Chondrocyte (in vitro differentiated cells): ENCODE measurements around the gene TM4SF5. TPM values are rescaled to one million over a fixed set of nuclear protein-coding genes. Genes with fewer than 3 reads are reported as not detected.
A peak's percentile ranks its signal among the peaks of the same experiment; 100 is the strongest.

Source experiments
- DNase-seq: peaks from one replicate; pipeline ENCODE4 v3.0.0; 2021; ENCODE audit warnings: mixed read lengths, low spot score
- H3K27ac Mint-ChIP-seq: one replicate; pipeline ENCODE4 v1.8.0; 2021; ENCODE audit warnings: mild to moderate bottlenecking, moderate library complexity, mixed read lengths; ENCODE audit not compliant: unreplicated experiment
- H3K27me3 Mint-ChIP-seq: 2 replicates; pipeline ENCODE4 v1.8.0; 2021; ENCODE audit warnings: low read depth, mixed read lengths
- H3K36me3 Mint-ChIP-seq: 2 replicates; pipeline ENCODE4 v1.8.0; 2021; ENCODE audit warnings: low read depth, mixed read lengths
- H3K4me1 Mint-ChIP-seq: 2 replicates; pipeline ENCODE4 v1.8.0; 2021; ENCODE audit warnings: low read depth, mild to moderate bottlenecking, mixed read lengths
- H3K4me3 Mint-ChIP-seq: one replicate; pipeline ENCODE4 v1.8.0; 2021; ENCODE audit warnings: mild to moderate bottlenecking, moderate library complexity, mixed read lengths; ENCODE audit not compliant: unreplicated experiment
- H3K9me3 Mint-ChIP-seq: 2 replicates; pipeline ENCODE4 v1.8.0; 2021; ENCODE audit warnings: low read depth, mixed read lengths
- total RNA-seq: library from RNA; stranded (reverse); gene quantifications from 3 replicates; pipeline ENCODE4 v1.2.1, GENCODE V29; 2021
- TF ChIP-seq, protein P1 (sequence below): fragments of 200-600 bp; sonication (generic); IDR thresholded peaks from 2 replicates; pipeline ENCODE4 v1.5.0; 2021; ENCODE audit warnings: antibody characterized with exemption, mild to moderate bottlenecking, moderate library complexity

The TM4SF5 gene
- total RNA-seq, 1 donor from 2014 or later, result not detected

DNA sequence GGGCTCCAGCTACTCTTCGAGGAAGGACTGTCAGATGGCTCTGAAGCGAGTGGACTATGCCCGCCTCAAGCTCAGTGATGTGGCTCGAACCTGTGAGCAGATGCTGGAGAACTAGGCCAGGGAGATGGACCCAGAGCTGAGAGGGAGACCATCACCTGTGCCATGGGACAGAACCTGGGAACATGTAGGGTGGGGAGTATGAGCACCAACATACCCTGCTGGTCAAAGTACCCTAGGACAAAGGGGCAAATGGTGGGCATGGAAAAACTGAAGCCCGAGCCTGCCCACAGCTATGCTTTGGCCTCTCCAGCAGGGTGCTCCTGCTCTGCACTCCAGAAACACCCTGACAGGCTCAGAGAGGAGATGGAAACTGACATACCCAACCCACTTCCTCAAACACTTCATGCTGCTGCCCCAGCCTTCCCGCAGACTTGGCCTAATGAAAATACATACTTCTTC lies 38.6 kb upstream of the TM4SF5 start:
- DNase-seq, result no peak
- TF ChIP-seq, protein P1, sequence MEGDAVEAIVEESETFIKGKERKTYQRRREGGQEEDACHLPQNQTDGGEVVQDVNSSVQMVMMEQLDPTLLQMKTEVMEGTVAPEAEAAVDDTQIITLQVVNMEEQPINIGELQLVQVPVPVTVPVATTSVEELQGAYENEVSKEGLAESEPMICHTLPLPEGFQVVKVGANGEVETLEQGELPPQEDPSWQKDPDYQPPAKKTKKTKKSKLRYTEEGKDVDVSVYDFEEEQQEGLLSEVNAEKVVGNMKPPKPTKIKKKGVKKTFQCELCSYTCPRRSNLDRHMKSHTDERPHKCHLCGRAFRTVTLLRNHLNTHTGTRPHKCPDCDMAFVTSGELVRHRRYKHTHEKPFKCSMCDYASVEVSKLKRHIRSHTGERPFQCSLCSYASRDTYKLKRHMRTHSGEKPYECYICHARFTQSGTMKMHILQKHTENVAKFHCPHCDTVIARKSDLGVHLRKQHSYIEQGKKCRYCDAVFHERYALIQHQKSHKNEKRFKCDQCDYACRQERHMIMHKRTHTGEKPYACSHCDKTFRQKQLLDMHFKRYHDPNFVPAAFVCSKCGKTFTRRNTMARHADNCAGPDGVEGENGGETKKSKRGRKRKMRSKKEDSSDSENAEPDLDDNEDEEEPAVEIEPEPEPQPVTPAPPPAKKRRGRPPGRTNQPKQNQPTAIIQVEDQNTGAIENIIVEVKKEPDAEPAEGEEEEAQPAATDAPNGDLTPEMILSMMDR, result no peak
- H3K9me3 Mint-ChIP-seq, result no peaks in the 10 kb centered on the region
- no peak overlapping the region for H3K27ac Mint-ChIP-seq
- H3K27me3 Mint-ChIP-seq, result peaks cover 7% of the 10 kb centered on the region
- H3K36me3 Mint-ChIP-seq, result peaks cover 2% of the 10 kb centered on the region
- H3K4me1 Mint-ChIP-seq, result peaks cover 12% of the 10 kb centered on the region
- no peak overlapping the region for H3K4me3 Mint-ChIP-seq

DNA sequence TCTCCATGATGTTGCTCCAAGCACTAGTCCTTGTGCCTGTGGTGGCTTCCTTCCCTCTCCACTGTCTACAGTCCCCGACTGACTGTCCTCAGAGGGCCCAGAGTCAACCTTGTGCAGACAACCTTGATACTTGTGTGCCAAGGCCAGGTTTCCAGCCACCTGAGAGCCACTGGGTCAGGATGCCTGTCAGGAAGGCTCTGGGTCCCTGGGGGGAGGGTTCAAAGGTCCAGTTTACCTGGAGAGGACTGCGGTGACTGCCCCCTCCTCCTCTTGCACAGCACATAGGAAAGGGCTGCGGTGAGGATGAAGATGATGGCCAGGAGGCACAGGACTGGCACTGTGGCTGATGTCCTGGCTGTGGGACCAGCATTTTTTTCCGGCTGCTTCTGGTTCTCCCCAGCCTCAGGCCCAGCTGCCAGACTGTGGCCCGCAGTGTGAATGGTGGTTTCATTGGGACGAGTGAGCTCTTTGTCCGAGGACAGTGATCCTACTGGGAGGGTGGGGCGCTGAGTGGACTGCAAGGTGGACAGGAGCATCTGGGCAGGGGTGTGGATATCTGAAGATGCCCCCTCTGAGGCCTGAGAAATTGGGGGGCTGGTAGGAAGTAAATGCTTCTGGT lies 36.7 kb upstream of the TM4SF5 start:
- no peak overlapping the region for H3K4me3 Mint-ChIP-seq
- H3K4me1 Mint-ChIP-seq, result peaks cover 21% of the 10 kb centered on the region
- TF ChIP-seq, protein P1, result no peak
- peaks cover 11% of the 10 kb centered on the region for H3K27me3 Mint-ChIP-seq
- H3K27ac Mint-ChIP-seq, result no peak overlapping the region
- DNase-seq, result no peak
- H3K9me3 Mint-ChIP-seq, result no peaks in the 10 kb centered on the region
- H3K36me3 Mint-ChIP-seq, result peaks cover 2% of the 10 kb centered on the region

DNA sequence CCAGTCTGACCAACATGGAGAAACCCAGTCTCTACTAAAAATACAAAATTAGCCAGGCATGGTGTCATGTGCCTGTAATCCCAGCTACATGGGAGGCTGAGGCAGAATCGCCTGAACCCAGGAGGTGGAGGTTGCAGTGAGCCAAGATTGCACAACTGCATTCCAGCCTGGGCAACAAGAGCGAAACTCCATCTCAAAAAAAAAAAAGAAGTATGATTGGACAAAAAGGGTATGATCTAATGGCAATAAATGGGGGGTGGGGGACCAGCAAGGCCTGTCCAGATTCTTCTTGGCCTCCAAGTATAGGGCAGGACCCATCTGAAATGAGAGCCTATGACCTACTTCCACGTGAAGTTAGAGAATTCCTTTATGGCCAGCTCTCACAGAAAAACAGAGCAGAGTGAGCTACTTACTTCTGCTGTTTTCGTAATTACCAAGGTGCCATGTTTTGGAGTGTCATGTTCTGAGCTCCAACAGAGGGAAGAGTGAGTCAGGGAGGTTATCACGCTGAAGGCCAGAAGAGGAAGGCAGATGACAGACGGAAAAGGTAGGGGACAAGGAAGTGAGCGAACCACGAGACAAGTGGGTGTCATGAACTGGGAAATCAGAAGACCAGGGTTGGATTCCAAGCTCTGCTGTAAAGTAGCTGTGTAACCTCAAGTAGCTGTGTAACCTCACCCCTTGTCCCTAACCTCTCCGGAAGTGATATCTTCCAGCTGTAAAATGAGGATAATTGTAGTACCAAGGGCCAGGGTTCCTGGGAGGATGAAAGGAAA lies 35.6 kb upstream of the TM4SF5 start:
- TF ChIP-seq, protein P1, result no peak
- peaks cover 14% of the 10 kb centered on the region for H3K4me1 Mint-ChIP-seq
- no peaks in the 10 kb centered on the region for H3K9me3 Mint-ChIP-seq
- H3K36me3 Mint-ChIP-seq, result peaks cover 2% of the 10 kb centered on the region
- H3K4me3 Mint-ChIP-seq, result no peak overlapping the region
- peaks cover 11% of the 10 kb centered on the region for H3K27me3 Mint-ChIP-seq
- H3K27ac Mint-ChIP-seq, result no peak overlapping the region
- no peak for DNase-seq

DNA sequence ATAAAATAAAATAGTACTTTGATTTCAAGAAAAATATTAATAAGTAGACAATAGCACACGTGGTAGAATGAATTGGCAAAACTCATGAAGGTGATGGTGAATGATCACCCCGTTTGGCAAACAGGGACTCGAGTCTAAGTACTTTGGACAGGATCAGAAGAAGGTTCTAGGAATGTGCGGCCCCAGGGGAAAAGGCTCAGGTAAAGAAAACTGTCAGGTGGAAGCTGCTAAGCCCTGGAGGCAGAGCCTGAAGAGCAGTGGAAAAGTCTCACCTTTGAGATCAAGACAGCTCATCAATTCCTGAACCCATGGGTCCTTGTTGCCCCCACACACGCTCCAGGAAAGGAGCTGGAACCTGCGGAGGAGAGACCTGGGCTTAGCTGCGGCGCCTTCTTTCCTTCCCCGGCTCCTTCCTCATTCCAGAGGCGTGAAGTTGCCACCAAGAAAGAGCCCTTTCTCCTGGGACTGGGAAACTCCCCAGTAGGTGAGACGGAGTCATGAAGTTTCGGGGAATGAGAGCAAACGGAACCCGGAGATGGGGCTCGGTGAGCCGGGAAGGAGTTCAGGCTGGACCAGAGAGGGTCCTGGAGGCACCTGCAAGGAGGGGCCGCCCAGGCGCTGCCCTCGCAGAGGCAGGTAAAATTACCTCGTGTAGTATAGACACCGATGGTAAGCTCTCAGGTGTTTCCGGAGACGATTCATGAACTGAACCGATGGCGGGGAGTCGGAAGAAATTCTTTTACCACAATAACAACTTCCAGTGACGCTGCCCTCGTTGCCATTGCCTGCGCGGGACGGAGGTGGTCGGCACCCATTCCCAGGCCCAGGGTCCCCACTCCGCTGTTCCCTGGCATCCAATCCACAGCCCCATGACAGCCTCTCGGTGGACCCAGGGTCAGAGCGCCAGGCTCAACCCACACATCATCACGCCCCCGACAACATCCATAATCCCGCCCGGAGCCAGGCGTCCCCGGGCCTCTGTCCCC lies 33.3 kb upstream of the TM4SF5 start:
- Mint-ChIP-seq H3K27ac (no peak overlapping the region), H3K4me3 (peak overlapping the region; percentile 67), H3K27me3 (peaks cover 11% of the 10 kb centered on the region), H3K4me1 (peaks cover 9% of the 10 kb centered on the region), H3K9me3 (no peaks in the 10 kb centered on the region), H3K36me3 (peaks cover 2% of the 10 kb centered on the region)
- no peak for DNase-seq
- TF ChIP-seq, protein P1, result no peak
